HEK293 (cell line): ENCODE measurements around the gene DDX31.

Experiments
- CTCF ChIA-PET: fragments of 350-600 bp; formaldehyde crosslinking; extraction: SDS; loops from one replicate; lab custom pipeline; 2021; ENCODE audit warnings: antibody characterized with exemption; lab: Yijun Ruan, JAX
- POLR2A ChIA-PET: fragments of 300-600 bp; formaldehyde crosslinking; extraction: SDS; loops from one replicate; lab custom pipeline; 2020; ENCODE audit warnings: antibody characterized with exemption, inconsistent platforms; lab: Yijun Ruan, JAX
- H3K27ac ChIP-seq: fragments of 200-500 bp; sonication (Bioruptor generic); 2 replicates; pipeline ENCODE4 v1.5.1; 2014; ENCODE audit warnings: low read depth, low read length, control low read depth, inconsistent platforms; ENCODE audit errors: extremely low read depth
- H3K36me3 ChIP-seq, 2 experiments: fragments of 200-500 bp in 1 of 2; sonication (Bioruptor generic) in 1 of 2; 1 replicate in 1 of 2; 2 replicates in 1 of 2; pipeline ENCODE4 v1.5.1; 2014 to 2017; ENCODE audit warnings: inconsistent platforms in 2 of 2, low read length in 2 of 2; ENCODE audit not compliant: control insufficient read depth in 2 of 2, insufficient read depth in 1 of 2
- H3K4me1 ChIP-seq: fragments of 200-500 bp; sonication (Bioruptor generic); 2 replicates; pipeline ENCODE4 v1.5.1; 2014; ENCODE audit warnings: mild to moderate bottlenecking, low read length, inconsistent platforms; ENCODE audit not compliant: control insufficient read depth, insufficient read depth
- H3K4me3 ChIP-seq: 2 replicates; pipeline ENCODE4 v1.5.1; 2011; ENCODE audit warnings: low read depth, mild to moderate bottlenecking, control low read depth, low read length, moderate library complexity
- H3K9me3 ChIP-seq: fragments of 200-500 bp; sonication (Bioruptor generic); 2 replicates; pipeline ENCODE4 v1.5.1; 2014; ENCODE audit warnings: low read depth, low read length, inconsistent platforms; ENCODE audit not compliant: control insufficient read depth, insufficient read depth
- BCL11B ChIP-seq: fragments of 450-650 bp; formaldehyde crosslinking; IDR thresholded peaks from 2 replicates; pipeline ENCODE4 v1.5.1; 2016; ENCODE audit warnings: low read depth, missing biosample characterization, missing genetic modification characterization
- GFI1B ChIP-seq: fragments of 450-650 bp; formaldehyde crosslinking; IDR thresholded peaks from 2 replicates; pipeline ENCODE4 v1.5.1; 2016; ENCODE audit warnings: missing biosample characterization, missing genetic modification characterization
- OVOL3 ChIP-seq: fragments of 450-650 bp; formaldehyde crosslinking; IDR thresholded peaks from 2 replicates; pipeline ENCODE4 v1.5.1; 2016; ENCODE audit warnings: missing biosample characterization, missing genetic modification characterization
- SP3 ChIP-seq: fragments of 450-650 bp; formaldehyde crosslinking; IDR thresholded peaks from 2 replicates; pipeline ENCODE4 v1.5.1; 2016; ENCODE audit warnings: missing biosample characterization, missing genetic modification characterization
- SP7 ChIP-seq: fragments of 450-650 bp; formaldehyde crosslinking; IDR thresholded peaks from 2 replicates; pipeline ENCODE4 v1.5.1; 2016; ENCODE audit warnings: missing biosample characterization, missing genetic modification characterization
- ZBTB17 ChIP-seq: fragments of 450-650 bp; formaldehyde crosslinking; IDR thresholded peaks from 2 replicates; pipeline ENCODE4 v1.5.1; 2016; ENCODE audit warnings: missing biosample characterization, missing genetic modification characterization
- ZBTB21 ChIP-seq: fragments of 450-650 bp; formaldehyde crosslinking; IDR thresholded peaks from 2 replicates; pipeline ENCODE4 v1.5.1; 2017; ENCODE audit warnings: missing biosample characterization, missing genetic modification characterization
- ZFP41 ChIP-seq: fragments of 450-650 bp; formaldehyde crosslinking; IDR thresholded peaks from 2 replicates; pipeline ENCODE4 v1.5.1; 2016; ENCODE audit warnings: missing biosample characterization, missing genetic modification characterization, borderline replicate concordance
- ZNF121 ChIP-seq: fragments of 450-650 bp; formaldehyde crosslinking; IDR thresholded peaks from 2 replicates; pipeline ENCODE4 v1.5.1; 2016; ENCODE audit warnings: missing biosample characterization, missing genetic modification characterization
- ZNF266 ChIP-seq: fragments of 450-650 bp; formaldehyde crosslinking; IDR thresholded peaks from 2 replicates; pipeline ENCODE4 v1.5.1; 2016; ENCODE audit warnings: missing biosample characterization, missing genetic modification characterization, low read depth
- ZNF585B ChIP-seq: fragments of 450-650 bp; formaldehyde crosslinking; IDR thresholded peaks from 2 replicates; pipeline ENCODE4 v1.5.1; 2016; ENCODE audit warnings: missing biosample characterization, missing genetic modification characterization
- ZNF600 ChIP-seq: fragments of 450-650 bp; formaldehyde crosslinking; IDR thresholded peaks from 2 replicates; pipeline ENCODE4 v1.5.1; 2016; ENCODE audit warnings: missing biosample characterization, missing genetic modification characterization
- ZNF626 ChIP-seq: fragments of 450-650 bp; sonication (Bioruptor Pico); formaldehyde crosslinking; IDR thresholded peaks from 2 replicates; pipeline ENCODE4 v1.5.1; 2018; ENCODE audit warnings: missing biosample characterization, missing genetic modification characterization, inconsistent platforms
- ZNF629 ChIP-seq: fragments of 450-650 bp; formaldehyde crosslinking; IDR thresholded peaks from 2 replicates; pipeline ENCODE4 v1.5.1; 2017; ENCODE audit warnings: missing biosample characterization, missing genetic modification characterization
- ZNF768 ChIP-seq: fragments of 450-650 bp; formaldehyde crosslinking; IDR thresholded peaks from 2 replicates; pipeline ENCODE4 v1.5.1; 2018; ENCODE audit warnings: missing biosample characterization, mild to moderate bottlenecking, missing genetic modification characterization
- ZNF777 ChIP-seq: fragments of 450-650 bp; formaldehyde crosslinking; IDR thresholded peaks from 2 replicates; pipeline ENCODE4 v1.5.1; 2017; ENCODE audit warnings: missing biosample characterization, missing genetic modification characterization, borderline replicate concordance
- ZSCAN16 ChIP-seq: fragments of 450-650 bp; formaldehyde crosslinking; IDR thresholded peaks from 2 replicates; pipeline ENCODE4 v1.5.1; 2016; ENCODE audit warnings: missing biosample characterization, missing genetic modification characterization
- ZSCAN30 ChIP-seq: fragments of 450-650 bp; IDR thresholded peaks from 2 replicates; pipeline ENCODE4 v1.5.1; 2018; ENCODE audit warnings: missing biosample characterization, mild to moderate bottlenecking, missing genetic modification characterization, moderate library complexity
- TF ChIP-seq, protein P1 (sequence below): fragments of 450-650 bp; formaldehyde crosslinking; IDR thresholded peaks from 2 replicates; pipeline ENCODE4 v1.5.1; 2016; ENCODE audit warnings: missing biosample characterization, missing genetic modification characterization
- TF ChIP-seq, protein P2 (sequence below): fragments of 450-650 bp; formaldehyde crosslinking; IDR thresholded peaks from 2 replicates; pipeline ENCODE4 v1.5.1; 2016; ENCODE audit warnings: missing biosample characterization, missing genetic modification characterization
- TF ChIP-seq, protein P3 (sequence below): fragments of 450-650 bp; formaldehyde crosslinking; IDR thresholded peaks from 2 replicates; pipeline ENCODE4 v1.5.1; 2016; ENCODE audit warnings: missing biosample characterization, missing genetic modification characterization
- TF ChIP-seq, protein P4 (sequence below): fragments of 450-650 bp; formaldehyde crosslinking; IDR thresholded peaks from 2 replicates; pipeline ENCODE4 v1.5.1; 2016; ENCODE audit warnings: missing biosample characterization, missing genetic modification characterization
- TF ChIP-seq, protein P5 (sequence below): fragments of 450-650 bp; formaldehyde crosslinking; IDR thresholded peaks from 2 replicates; pipeline ENCODE4 v1.5.1; 2017; ENCODE audit warnings: missing biosample characterization, missing genetic modification characterization

DDX31 gene

DNA sequence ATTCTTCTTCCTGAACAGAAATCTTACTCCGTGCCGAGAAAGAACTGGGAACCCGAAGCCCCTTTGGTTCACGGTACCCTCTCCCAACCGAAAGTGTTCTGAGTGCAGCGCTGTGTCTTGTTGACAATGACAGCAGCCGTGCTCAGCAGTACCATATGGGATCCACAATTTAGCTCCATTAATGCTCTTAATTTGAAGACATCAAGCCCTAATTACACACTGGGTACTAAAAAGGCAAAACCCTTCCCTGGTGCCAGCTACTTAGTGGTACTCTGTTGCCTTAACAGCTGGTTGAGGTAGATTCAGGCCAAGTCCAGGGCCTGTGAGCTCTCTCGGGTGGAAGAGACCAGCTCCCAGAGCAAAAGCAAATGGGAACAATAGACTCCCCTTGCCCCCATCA, 24.5 kb downstream of the DDX31 start:
- H3K9me3 ChIP-seq, result no peaks in the 10 kb centered on the region
- H3K4me1 ChIP-seq, result no peaks in the 10 kb centered on the region
- ChIA-PET CTCF (interaction anchor here (1.0 to 1.2 kb wide), 2 partner anchors 9 to 213 kb away, joined by 3 read pairs; no protein-coding TSS in a partner anchor), POLR2A (interaction anchor here (0.5 to 1.7 kb wide), 2 partner anchors 8 to 24 kb away, joined by 8 to 10 read pairs; partner anchors contain the start of genes DDX31 and GTF3C4)
- H3K4me3 ChIP-seq, result no peak overlapping the region
- H3K36me3 ChIP-seq, result peaks cover 9 to 93% of the 10 kb centered on the region in 2 experiments
- no peak for TF ChIP-seq ZBTB21 (tag by site-specific recombination)
- no peak for TF ChIP-seq ZNF768 (tag by site-specific recombination)
- no peak for TF ChIP-seq ZNF777 (tag by site-specific recombination)
- no peak for TF ChIP-seq ZNF121 (tag by site-specific recombination)
- TF ChIP-seq ZFP41 (tag by site-specific recombination), result no peak
- TF ChIP-seq ZNF629 (tag by site-specific recombination), result no peak
- TF ChIP-seq GFI1B (tag by site-specific recombination), result no peak
- TF ChIP-seq OVOL3 (tag by site-specific recombination), result no peak
- TF ChIP-seq, protein P1, sequence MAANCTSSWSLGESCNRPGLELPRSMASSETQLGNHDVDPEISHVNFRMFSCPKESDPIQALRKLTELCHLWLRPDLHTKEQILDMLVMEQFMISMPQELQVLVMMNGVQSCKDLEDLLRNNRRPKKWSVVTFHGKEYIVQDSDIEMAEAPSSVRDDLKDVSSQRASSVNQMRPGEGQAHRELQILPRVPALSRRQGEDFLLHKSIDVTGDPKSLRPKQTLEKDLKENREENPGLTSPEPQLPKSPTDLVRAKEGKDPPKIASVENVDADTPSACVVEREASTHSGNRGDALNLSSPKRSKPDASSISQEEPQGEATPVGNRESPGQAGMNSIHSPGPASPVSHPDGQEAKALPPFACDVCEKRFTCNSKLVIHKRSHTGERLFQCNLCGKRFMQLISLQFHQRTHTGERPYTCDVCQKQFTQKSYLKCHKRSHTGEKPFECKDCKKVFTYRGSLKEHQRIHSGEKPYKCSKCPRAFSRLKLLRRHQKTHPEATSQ (tag by site-specific recombination), result no peak
- no peak for TF ChIP-seq ZNF585B
- no peak for TF ChIP-seq ZSCAN30 (tag by site-specific recombination)
- TF ChIP-seq ZSCAN16, result no peak
- no peak for TF ChIP-seq SP3
- no peak overlapping the region for H3K27ac ChIP-seq

DNA sequence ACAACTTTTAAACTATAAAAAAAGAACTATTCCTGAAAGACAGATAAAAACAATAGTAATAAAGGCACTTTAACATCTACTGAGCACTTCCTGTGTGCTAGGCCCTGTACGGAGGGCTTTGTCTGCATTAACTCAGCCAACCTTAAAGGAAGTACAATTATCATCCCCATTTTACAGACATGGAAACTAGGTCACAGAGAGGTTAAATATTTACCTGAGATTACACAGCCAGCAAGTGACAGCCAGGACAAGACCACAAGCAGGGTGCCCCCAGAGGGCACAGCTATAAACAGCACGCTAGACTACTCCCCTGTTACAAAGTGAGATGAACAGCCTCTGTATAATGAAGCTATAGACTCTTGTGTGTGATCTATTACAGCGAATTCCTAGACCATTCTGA, 25.5 kb downstream of the DDX31 start:
- no peak overlapping the region for H3K27ac ChIP-seq
- peaks cover 9 to 91% of the 10 kb centered on the region in 2 experiments for H3K36me3 ChIP-seq
- no peak overlapping the region for H3K4me3 ChIP-seq
- ChIA-PET CTCF (interaction anchor here (0.6 to 1.2 kb wide), 6 partner anchors 10 to 296 kb away, joined by 3 read pairs; no protein-coding TSS in a partner anchor), POLR2A (interaction anchor here (1.7 kb wide), 1 partner anchor 25 kb away, joined by 8 read pairs; the partner anchor contains the start of genes DDX31 and GTF3C4)
- TF ChIP-seq ZNF626 (no peak), ZNF768 (tag by site-specific recombination) (peak; percentile 70; the same call in 1 of the 2 replicates), ZBTB17 (tag by site-specific recombination) (no peak), ZNF266 (tag by site-specific recombination) (no peak), BCL11B (tag by site-specific recombination) (no peak)
- TF ChIP-seq, protein P2, sequence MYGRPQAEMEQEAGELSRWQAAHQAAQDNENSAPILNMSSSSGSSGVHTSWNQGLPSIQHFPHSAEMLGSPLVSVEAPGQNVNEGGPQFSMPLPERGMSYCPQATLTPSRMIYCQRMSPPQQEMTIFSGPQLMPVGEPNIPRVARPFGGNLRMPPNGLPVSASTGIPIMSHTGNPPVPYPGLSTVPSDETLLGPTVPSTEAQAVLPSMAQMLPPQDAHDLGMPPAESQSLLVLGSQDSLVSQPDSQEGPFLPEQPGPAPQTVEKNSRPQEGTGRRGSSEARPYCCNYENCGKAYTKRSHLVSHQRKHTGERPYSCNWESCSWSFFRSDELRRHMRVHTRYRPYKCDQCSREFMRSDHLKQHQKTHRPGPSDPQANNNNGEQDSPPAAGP (tag by site-specific recombination), result no peak
- TF ChIP-seq, protein P3, sequence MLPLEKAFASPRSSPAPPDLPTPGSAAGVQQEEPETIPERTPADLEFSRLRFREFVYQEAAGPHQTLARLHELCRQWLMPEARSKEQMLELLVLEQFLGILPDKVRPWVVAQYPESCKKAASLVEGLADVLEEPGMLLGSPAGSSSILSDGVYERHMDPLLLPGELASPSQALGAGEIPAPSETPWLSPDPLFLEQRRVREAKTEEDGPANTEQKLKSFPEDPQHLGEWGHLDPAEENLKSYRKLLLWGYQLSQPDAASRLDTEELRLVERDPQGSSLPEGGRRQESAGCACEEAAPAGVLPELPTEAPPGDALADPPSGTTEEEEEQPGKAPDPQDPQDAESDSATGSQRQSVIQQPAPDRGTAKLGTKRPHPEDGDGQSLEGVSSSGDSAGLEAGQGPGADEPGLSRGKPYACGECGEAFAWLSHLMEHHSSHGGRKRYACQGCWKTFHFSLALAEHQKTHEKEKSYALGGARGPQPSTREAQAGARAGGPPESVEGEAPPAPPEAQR (tag by site-specific recombination), result no peak
- H3K9me3 ChIP-seq, result no peaks in the 10 kb centered on the region
- H3K4me1 ChIP-seq, result no peaks in the 10 kb centered on the region

DNA sequence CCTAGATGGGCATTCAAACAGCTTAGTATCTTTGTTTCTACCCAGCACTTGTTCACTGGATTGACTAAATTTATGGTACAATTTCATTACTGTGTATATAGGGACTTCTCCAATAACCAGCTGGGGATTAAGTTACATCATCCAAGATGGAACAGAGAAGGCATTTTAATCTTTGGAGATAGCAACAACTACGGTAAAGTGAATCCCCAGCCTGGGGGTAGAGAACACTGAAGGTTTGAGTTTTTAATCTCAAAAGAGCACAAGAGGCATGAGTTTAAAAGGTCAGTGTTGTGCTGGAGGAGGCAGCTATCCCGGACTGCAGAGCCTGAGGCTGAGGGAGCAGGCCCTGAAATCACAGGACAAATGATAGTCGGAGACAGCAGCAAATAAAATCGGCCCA, 28.6 kb downstream of the DDX31 start:
- ChIA-PET CTCF (interaction anchor here (0.8 kb wide), 1 partner anchor 10 kb away, joined by 3 read pairs; no protein-coding TSS in a partner anchor), POLR2A (interaction anchor here (1.3 kb wide), 1 partner anchor 15 kb away, joined by 4 read pairs; no protein-coding TSS in a partner anchor)
- H3K4me1 ChIP-seq, result no peaks in the 10 kb centered on the region
- H3K27ac ChIP-seq, result no peak overlapping the region
- peaks cover 5 to 91% of the 10 kb centered on the region in 2 experiments for H3K36me3 ChIP-seq
- H3K9me3 ChIP-seq, result no peaks in the 10 kb centered on the region
- no peak overlapping the region for H3K4me3 ChIP-seq
- TF ChIP-seq, protein P4, sequence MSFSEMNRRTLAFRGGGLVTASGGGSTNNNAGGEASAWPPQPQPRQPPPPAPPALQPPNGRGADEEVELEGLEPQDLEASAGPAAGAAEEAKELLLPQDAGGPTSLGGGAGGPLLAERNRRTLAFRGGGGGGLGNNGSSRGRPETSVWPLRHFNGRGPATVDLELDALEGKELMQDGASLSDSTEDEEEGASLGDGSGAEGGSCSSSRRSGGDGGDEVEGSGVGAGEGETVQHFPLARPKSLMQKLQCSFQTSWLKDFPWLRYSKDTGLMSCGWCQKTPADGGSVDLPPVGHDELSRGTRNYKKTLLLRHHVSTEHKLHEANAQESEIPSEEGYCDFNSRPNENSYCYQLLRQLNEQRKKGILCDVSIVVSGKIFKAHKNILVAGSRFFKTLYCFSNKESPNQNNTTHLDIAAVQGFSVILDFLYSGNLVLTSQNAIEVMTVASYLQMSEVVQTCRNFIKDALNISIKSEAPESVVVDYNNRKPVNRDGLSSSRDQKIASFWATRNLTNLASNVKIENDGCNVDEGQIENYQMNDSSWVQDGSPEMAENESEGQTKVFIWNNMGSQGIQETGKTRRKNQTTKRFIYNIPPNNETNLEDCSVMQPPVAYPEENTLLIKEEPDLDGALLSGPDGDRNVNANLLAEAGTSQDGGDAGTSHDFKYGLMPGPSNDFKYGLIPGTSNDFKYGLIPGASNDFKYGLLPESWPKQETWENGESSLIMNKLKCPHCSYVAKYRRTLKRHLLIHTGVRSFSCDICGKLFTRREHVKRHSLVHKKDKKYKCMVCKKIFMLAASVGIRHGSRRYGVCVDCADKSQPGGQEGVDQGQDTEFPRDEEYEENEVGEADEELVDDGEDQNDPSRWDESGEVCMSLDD (tag by site-specific recombination), result no peak
- no peak for TF ChIP-seq SP7
- TF ChIP-seq ZNF600 (tag by site-specific recombination), result no peak
- TF ChIP-seq, protein P5, sequence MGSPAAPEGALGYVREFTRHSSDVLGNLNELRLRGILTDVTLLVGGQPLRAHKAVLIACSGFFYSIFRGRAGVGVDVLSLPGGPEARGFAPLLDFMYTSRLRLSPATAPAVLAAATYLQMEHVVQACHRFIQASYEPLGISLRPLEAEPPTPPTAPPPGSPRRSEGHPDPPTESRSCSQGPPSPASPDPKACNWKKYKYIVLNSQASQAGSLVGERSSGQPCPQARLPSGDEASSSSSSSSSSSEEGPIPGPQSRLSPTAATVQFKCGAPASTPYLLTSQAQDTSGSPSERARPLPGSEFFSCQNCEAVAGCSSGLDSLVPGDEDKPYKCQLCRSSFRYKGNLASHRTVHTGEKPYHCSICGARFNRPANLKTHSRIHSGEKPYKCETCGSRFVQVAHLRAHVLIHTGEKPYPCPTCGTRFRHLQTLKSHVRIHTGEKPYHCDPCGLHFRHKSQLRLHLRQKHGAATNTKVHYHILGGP (tag by site-specific recombination), result no peak
